ENCODE data around the gene FLCN.

DNA sequence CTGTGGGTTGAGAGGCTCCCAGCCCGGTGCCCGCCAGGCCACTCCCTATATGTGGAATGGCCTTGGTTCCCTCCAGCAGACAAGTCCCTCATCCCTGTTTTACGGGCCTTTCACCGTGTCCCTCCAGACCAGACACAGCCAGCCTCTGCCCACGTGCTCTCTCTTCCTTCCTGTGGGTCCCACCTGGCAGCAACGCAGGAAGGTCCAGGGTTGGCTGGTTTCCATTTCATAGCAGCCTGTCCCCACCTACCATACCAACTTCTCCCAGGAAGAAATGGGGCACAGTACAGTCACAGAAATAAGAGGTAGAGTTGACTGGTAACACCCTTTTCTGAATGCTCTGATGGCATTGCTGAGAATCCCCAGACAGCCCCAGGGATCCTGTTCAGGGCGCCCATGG is 65.8 kb downstream of the FLCN start:
- TF ChIP-seq RCOR1 (IDR thresholded peaks at IDR 0.05; ENCODE audit: low read depth, low read length) (no peak), RAD21 (conservative IDR thresholded peaks at IDR 0.05 in 1 of 2, IDR thresholded peaks at IDR 0.05 in 1 of 2) (no peak), FOXS1 (CRISPR knock-in tag; IDR thresholded peaks at IDR 0.05) (no peak), CEBPB (IDR thresholded peaks at IDR 0.05) (no peak)
- TF ChIP-seq, protein P1, sequence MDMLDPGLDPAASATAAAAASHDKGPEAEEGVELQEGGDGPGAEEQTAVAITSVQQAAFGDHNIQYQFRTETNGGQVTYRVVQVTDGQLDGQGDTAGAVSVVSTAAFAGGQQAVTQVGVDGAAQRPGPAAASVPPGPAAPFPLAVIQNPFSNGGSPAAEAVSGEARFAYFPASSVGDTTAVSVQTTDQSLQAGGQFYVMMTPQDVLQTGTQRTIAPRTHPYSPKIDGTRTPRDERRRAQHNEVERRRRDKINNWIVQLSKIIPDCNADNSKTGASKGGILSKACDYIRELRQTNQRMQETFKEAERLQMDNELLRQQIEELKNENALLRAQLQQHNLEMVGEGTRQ (IDR thresholded peaks at IDR 0.05) = no peak
- TF ChIP-seq, protein P2, sequence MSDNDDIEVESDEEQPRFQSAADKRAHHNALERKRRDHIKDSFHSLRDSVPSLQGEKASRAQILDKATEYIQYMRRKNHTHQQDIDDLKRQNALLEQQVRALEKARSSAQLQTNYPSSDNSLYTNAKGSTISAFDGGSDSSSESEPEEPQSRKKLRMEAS (IDR thresholded peaks at IDR 0.05) = no peak
- TF ChIP-seq, protein P3, sequence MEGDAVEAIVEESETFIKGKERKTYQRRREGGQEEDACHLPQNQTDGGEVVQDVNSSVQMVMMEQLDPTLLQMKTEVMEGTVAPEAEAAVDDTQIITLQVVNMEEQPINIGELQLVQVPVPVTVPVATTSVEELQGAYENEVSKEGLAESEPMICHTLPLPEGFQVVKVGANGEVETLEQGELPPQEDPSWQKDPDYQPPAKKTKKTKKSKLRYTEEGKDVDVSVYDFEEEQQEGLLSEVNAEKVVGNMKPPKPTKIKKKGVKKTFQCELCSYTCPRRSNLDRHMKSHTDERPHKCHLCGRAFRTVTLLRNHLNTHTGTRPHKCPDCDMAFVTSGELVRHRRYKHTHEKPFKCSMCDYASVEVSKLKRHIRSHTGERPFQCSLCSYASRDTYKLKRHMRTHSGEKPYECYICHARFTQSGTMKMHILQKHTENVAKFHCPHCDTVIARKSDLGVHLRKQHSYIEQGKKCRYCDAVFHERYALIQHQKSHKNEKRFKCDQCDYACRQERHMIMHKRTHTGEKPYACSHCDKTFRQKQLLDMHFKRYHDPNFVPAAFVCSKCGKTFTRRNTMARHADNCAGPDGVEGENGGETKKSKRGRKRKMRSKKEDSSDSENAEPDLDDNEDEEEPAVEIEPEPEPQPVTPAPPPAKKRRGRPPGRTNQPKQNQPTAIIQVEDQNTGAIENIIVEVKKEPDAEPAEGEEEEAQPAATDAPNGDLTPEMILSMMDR (IDR thresholded peaks at IDR 0.05) = no peak

Data from A549 (cell line).